ENCODE measurements around the gene CCDC116. TPM values are rescaled to one million over a fixed set of nuclear protein-coding genes. Genes with fewer than 3 reads are reported as not detected.

The CCDC116 gene
- total RNA-seq, 5 donors from 2014 or later (not counting 1 experiment from before 2014, with no cell fraction given): 0.16 to 0.79 (median 0.66) TPM; not detected in 1

DNA sequence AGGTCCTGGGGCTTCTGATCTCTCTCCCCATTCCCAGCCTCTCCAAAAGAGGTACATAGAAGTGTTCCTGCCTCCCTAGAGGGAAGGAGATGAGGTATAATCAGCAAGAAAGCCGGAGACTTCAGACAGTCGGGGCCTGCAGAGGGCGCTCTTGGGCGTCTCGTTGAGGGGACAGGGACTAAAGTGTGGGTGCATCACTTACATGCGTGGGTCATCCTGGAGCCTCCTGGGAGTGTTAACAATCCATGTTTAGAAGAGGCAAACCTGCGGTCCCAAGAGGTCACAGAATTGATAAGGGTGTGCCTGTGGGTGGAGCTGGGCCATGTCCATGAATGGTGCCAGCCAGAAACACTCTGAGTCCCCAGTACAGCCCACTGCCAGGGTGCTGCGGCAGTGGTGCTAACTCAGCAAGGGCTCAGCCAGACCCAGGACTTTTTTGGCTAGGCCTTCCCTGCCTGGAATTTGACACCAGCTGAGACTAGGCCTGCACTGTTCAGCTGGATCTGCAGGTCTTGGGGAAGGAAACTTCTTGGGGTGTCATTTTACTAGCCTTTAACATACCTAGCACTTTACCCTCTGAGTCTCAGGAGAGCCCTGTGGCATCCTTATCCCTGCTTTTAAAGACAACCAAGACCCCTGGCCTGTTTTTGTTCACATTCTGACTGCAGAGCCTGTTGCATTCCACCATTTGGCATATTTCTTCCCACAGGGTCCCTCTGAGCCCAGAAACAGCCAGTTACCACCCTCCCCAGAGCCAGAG is 8.3 kb upstream of the CCDC116 start:
- no peak overlapping the region for H3K4me3 ChIP-seq (ENCODE audit: control insufficient read depth in 1 of 2, extremely low read depth in 1 of 2, low read length in 1 of 2)
- H3K9me3 Mint-ChIP-seq: no peaks in the 10 kb centered on the region
- peaks cover 18% of the 10 kb centered on the region for H3K36me3 Mint-ChIP-seq
- ChIA-PET CTCF (interaction anchor here in 1 of 2 donors (1.1 kb wide), 1 partner anchor 23 kb away, joined by 3 read pairs; no protein-coding TSS in a partner anchor), POLR2A (no interaction called here)
- DNase-seq (peak in 17 of 35 experiments; percentile 20 to 57 (median 35)), ATAC-seq (replicated peaks in 1 of 4) (no peak)
- no peaks in the 10 kb centered on the region for H3K9me3 ChIP-seq
- peak overlapping the region; percentile 39 to 92 for H3K27ac Mint-ChIP-seq
- H3K27me3 Mint-ChIP-seq: no peaks in the 10 kb centered on the region
- H3K4me1 Mint-ChIP-seq: peaks cover 44 to 54% (median 53%) of the 10 kb centered on the region in 3 donors
- H3K36me3 ChIP-seq (ENCODE audit: control insufficient read depth in 2 of 2, extremely low read depth in 1 of 2, insufficient read depth in 1 of 2, low read length in 1 of 2): peaks cover 3 to 59% of the 10 kb centered on the region in 2 donors
- H3K4me3 Mint-ChIP-seq: no peak overlapping the region
- WGBS (ENCODE audit: insufficient coverage): 86% methylated on average over 7 of the region's 8 CpGs
- H3K4me1 ChIP-seq (ENCODE audit: control insufficient read depth in 1 of 2, extremely low read depth in 1 of 2, insufficient read depth in 2 of 2, low read length in 2 of 2): peaks cover 7 to 50% of the 10 kb centered on the region in 2 experiments
- no peaks in the 10 kb centered on the region for H3K27me3 ChIP-seq (replicated peaks in 1 of 2; ENCODE audit: control insufficient read depth in 2 of 2, extremely low read depth in 1 of 2, insufficient read depth in 2 of 2, low read length in 1 of 2)
- H3K27ac ChIP-seq (ENCODE audit: low read length): peak overlapping the region; percentile 7

DNA sequence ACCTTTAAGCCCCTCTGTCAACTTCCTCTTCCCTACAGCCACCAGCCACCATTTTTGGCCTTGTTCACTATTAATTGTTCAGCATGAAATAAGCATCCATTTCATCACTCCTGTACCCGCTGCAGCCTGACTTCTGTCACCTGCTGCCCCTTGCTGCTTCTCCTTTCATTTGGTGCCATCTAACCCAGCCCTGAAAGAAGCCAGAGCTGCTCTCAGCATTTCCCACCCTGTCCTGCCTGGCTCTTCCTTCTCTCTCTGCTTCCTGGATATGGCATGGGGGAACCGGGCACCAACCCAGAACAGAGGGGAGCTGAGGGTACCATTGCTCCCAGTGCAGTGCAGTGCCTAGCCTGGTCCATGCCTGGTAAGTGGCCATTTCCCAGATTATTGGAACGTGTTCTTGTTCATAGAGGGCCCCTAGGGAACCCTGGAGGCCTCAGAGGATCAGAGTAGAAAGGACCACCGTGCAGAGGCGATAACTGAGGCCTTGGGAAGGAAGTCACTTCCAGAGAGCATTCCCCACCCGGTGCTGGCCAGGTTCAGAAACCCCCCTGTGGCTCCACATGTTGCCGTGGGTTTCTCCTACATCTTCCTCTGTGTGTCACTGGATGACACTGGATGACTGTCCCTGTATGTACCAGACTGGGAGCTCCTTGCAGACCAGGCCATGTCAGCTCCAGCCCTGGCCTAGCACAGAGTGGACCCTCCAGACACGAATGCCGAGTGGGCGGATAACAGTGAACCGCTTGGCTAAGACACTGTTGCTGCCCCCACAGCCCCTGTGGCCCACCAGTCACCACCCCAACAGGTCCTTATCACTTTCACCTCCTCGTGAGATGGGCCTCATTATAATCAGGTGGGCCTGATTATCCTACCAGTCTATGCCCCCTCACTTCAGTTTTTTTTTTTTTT is 7.4 kb upstream of the CCDC116 start:
- Histone ChIP-seq H3K4me3 (ENCODE audit: control insufficient read depth in 1 of 2, extremely low read depth in 1 of 2, low read length in 1 of 2) (no peak overlapping the region), H3K4me1 (ENCODE audit: control insufficient read depth in 1 of 2, extremely low read depth in 1 of 2, insufficient read depth in 2 of 2, low read length in 2 of 2) (peaks cover 7 to 53% of the 10 kb centered on the region in 2 experiments), H3K27me3 (replicated peaks in 1 of 2; ENCODE audit: control insufficient read depth in 2 of 2, extremely low read depth in 1 of 2, insufficient read depth in 2 of 2, low read length in 1 of 2) (no peaks in the 10 kb centered on the region), H3K9me3 (no peaks in the 10 kb centered on the region), H3K36me3 (ENCODE audit: control insufficient read depth in 2 of 2, extremely low read depth in 1 of 2, insufficient read depth in 1 of 2, low read length in 1 of 2) (peaks cover 3 to 58% of the 10 kb centered on the region in 2 donors), H3K27ac (ENCODE audit: low read length) (peak overlapping the region; percentile 7)
- Mint-ChIP-seq H3K27me3 (no peaks in the 10 kb centered on the region), H3K4me1 (peaks cover 40 to 54% (median 48%) of the 10 kb centered on the region in 3 donors), H3K4me3 (no peak overlapping the region), H3K27ac (peak overlapping the region; percentile 56 to 92), H3K9me3 (no peaks in the 10 kb centered on the region), H3K36me3 (peaks cover 18% of the 10 kb centered on the region)
- WGBS (ENCODE audit: insufficient coverage): 88% methylated on average over 11 of the region's 12 CpGs
- CTCF ChIA-PET: interaction anchor here in 1 of 2 donors (1.1 kb wide), 1 partner anchor 22 kb away, joined by 3 read pairs; no protein-coding TSS in a partner anchor
- DNase-seq: no peak
- POLR2A ChIA-PET: no interaction called here
- no peak for ATAC-seq (replicated peaks in 1 of 4)

DNA sequence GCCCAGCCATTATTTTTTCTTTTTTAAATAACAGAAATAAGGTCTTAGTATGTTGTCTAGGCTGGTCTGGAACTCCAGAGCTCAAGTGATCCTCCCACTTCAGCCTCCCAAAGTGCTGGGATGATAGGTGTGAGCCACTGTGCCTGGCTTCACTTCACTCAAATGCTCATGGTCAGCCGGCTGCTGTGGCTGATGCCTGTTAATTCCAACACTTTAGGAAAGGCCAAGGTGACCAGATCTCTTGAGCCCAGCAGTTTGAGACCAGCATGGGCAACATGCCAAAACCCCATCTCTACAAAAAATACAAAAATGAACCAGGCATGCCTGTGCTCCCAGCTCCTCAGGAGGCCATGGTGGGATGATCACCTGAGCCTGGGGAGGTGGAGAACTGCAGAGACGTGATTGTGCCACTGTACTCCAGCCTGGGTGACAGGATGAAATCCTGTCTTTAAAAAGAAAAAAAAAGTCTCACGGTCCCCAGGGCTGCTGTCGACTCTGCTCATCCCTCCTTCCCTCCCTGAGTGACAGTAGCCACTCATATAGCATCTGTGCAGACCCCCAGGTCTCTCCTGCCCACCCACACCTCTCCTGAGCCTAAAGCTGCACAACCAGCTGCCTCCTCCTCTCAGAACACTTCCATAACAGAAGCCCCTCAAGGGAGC is 6.4 kb upstream of the CCDC116 start:
- peaks cover 7 to 56% of the 10 kb centered on the region in 2 experiments for H3K4me1 ChIP-seq (ENCODE audit: control insufficient read depth in 1 of 2, extremely low read depth in 1 of 2, insufficient read depth in 2 of 2, low read length in 2 of 2)
- CTCF ChIA-PET: interaction anchor here in 1 of 2 donors (0.6 to 0.7 kb wide), 2 partner anchors 20 to 22 kb away, joined by 3 to 9 read pairs; no protein-coding TSS in a partner anchor
- no peak overlapping the region for H3K27ac ChIP-seq (ENCODE audit: low read length)
- Mint-ChIP-seq H3K36me3 (peaks cover 18% of the 10 kb centered on the region), H3K9me3 (no peaks in the 10 kb centered on the region), H3K4me1 (peaks cover 39 to 62% (median 54%) of the 10 kb centered on the region in 3 donors), H3K27ac (peak overlapping the region; percentile 21 to 73), H3K4me3 (no peak overlapping the region), H3K27me3 (no peaks in the 10 kb centered on the region)
- POLR2A ChIA-PET: no interaction called here
- 80% methylated on average over 4 of the region's 4 CpGs for WGBS (ENCODE audit: insufficient coverage)
- no peak for DNase-seq
- ATAC-seq (replicated peaks in 1 of 4): no peak
- H3K9me3 ChIP-seq: no peaks in the 10 kb centered on the region
- H3K36me3 ChIP-seq (ENCODE audit: control insufficient read depth in 2 of 2, extremely low read depth in 1 of 2, insufficient read depth in 1 of 2, low read length in 1 of 2): peaks cover 3 to 48% of the 10 kb centered on the region in 2 donors
- no peak overlapping the region for H3K4me3 ChIP-seq (ENCODE audit: control insufficient read depth in 1 of 2, extremely low read depth in 1 of 2, low read length in 1 of 2)
- H3K27me3 ChIP-seq (replicated peaks in 1 of 2; ENCODE audit: control insufficient read depth in 2 of 2, extremely low read depth in 1 of 2, insufficient read depth in 2 of 2, low read length in 1 of 2): no peaks in the 10 kb centered on the region

DNA sequence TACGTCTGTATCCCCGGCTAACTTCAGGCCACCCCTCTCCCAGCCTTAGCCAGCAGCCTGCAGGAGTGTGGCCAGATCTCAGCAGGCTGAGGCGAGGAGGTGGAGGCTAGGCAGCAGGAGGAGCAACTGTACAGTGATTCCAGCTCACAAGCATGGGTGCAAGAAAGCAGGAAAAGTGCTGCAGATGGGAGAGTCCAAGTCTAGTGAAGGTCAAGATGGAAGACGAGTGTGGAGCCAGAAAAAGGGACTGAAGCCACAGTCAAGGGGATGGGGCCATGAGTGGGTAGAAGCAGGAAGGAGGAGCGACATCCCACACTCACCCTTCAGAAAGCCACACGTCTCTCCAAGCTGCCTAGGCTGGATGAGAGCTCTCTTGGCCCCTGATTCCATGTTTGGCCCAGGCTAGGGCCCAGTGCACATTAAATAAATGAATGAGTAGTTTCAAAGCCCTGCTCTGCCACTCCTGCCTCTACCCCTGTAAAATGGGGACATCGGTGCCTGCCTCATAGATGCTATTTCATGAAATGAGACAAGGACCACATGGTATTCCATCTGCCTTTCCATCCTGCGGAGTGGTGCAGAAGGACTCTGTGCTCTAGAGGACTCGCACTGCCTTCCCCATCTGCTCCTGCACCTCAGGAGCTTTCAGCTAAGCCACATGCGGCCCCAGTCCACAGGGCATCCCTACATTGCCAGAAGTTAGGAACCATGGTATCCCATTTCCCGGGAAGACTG is 5.7 kb upstream of the CCDC116 start:
- no peaks in the 10 kb centered on the region for H3K27me3 ChIP-seq (replicated peaks in 1 of 2; ENCODE audit: control insufficient read depth in 2 of 2, extremely low read depth in 1 of 2, insufficient read depth in 2 of 2, low read length in 1 of 2)
- H3K36me3 ChIP-seq (ENCODE audit: control insufficient read depth in 2 of 2, extremely low read depth in 1 of 2, insufficient read depth in 1 of 2, low read length in 1 of 2): peaks cover 3 to 47% of the 10 kb centered on the region in 2 donors
- Mint-ChIP-seq H3K9me3 (no peaks in the 10 kb centered on the region), H3K27me3 (no peaks in the 10 kb centered on the region), H3K4me1 (peaks cover 42 to 62% (median 57%) of the 10 kb centered on the region in 3 donors), H3K27ac (peak overlapping the region; percentile 49 to 73), H3K36me3 (peaks cover 18% of the 10 kb centered on the region), H3K4me3 (peak overlapping the region; percentile 26 to 87 (median 80))
- H3K9me3 ChIP-seq: no peaks in the 10 kb centered on the region
- DNase-seq: no peak
- WGBS (ENCODE audit: insufficient coverage): 93% methylated on average over 6 of the region's 11 CpGs
- ChIA-PET CTCF (interaction anchor here in 1 of 2 donors (0.6 to 0.7 kb wide), 2 partner anchors 20 to 23 kb away, joined by 3 to 9 read pairs; no protein-coding TSS in a partner anchor), POLR2A (no interaction called here)
- ATAC-seq (replicated peaks in 1 of 4): no peak
- H3K4me3 ChIP-seq (ENCODE audit: control insufficient read depth in 1 of 2, extremely low read depth in 1 of 2, low read length in 1 of 2): no peak overlapping the region
- H3K27ac ChIP-seq (ENCODE audit: low read length): no peak overlapping the region
- peaks cover 7 to 56% of the 10 kb centered on the region in 2 experiments for H3K4me1 ChIP-seq (ENCODE audit: control insufficient read depth in 1 of 2, extremely low read depth in 1 of 2, insufficient read depth in 2 of 2, low read length in 2 of 2)

DNA sequence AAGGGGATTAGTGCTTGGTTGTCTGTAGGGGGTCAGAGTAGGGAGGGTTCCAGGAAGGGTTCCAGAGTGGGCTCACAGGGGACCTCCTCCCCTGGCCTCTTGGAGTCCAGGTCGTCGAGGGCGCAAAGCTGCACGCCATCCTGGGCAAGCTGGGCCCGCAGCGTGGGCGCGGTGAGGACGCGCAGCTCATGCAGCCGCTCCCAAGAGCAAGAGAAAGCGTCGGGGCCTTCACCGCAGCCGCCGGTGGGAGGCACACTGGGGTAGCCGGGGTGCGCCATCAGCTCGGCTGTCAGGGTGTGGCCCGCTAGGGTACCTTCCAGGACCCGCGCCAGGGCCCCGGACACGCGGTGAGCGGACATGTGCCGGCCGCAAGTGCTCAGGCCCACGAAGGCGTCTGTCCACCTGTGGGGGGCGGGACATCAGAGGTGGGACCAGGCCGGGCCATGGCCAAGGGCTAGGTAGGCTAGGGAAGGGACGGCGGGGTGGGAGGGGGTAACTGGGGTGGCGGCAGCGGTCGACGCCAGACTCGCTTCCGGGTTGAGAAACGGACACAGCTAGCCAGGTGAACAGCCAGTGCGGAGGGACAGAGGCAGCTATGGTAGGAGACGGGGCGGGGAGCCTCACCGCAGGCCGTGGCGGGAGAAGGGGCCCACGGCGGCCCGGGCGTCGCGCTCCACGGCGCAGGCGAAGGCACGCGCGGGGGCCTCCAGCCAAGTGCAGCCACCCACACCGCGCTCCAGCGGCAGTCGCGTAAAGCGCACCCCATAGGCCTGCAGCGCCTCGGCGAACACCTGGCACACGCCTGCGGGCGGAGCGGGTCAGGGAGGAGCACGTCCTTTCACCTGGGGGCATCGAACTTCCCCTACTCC is 3.9 kb upstream of the CCDC116 start:
- Histone ChIP-seq H3K27ac (ENCODE audit: low read length) (peak overlapping the region; percentile 89), H3K4me3 (ENCODE audit: control insufficient read depth in 1 of 2, extremely low read depth in 1 of 2, low read length in 1 of 2) (peak overlapping the region; percentile 75 to 99), H3K36me3 (ENCODE audit: control insufficient read depth in 2 of 2, extremely low read depth in 1 of 2, insufficient read depth in 1 of 2, low read length in 1 of 2) (peaks cover 0 to 30% of the 10 kb centered on the region in 2 donors), H3K9me3 (no peaks in the 10 kb centered on the region), H3K27me3 (replicated peaks in 1 of 2; ENCODE audit: control insufficient read depth in 2 of 2, extremely low read depth in 1 of 2, insufficient read depth in 2 of 2, low read length in 1 of 2) (no peaks in the 10 kb centered on the region), H3K4me1 (ENCODE audit: control insufficient read depth in 1 of 2, extremely low read depth in 1 of 2, insufficient read depth in 2 of 2, low read length in 2 of 2) (peaks cover 7 to 67% of the 10 kb centered on the region in 2 experiments)
- Mint-ChIP-seq H3K4me1 (peaks cover 45 to 56% (median 48%) of the 10 kb centered on the region in 3 donors), H3K9me3 (no peaks in the 10 kb centered on the region), H3K36me3 (peaks cover 10% of the 10 kb centered on the region), H3K27me3 (no peaks in the 10 kb centered on the region), H3K4me3 (peak overlapping the region; percentile 87 to 91 (median 91)), H3K27ac (peak overlapping the region; percentile 86 to 92)
- 75% methylated on average over 69 of the region's 74 CpGs for WGBS (ENCODE audit: insufficient coverage)
- peak in 1 of 35 experiments; percentile 7 for DNase-seq
- ChIA-PET CTCF (interaction anchor here (0.5 to 2.1 kb wide), 14 partner anchors 7 to 139 kb away, joined by 3 to 51 read pairs (median 4); partner anchors contain the start of gene SDF2L1 (in 1 of the 2)), POLR2A (interaction anchor here (0.6 to 1.5 kb wide), 3 partner anchors 14 to 239 kb away, joined by 3 to 9 read pairs (median 3); partner anchors contain the start of genes MAPK1 (in 1 of the 2) and SDF2L1 (in 1 of the 2))
- peak in 2 of 4 experiments; percentile 0 for ATAC-seq (replicated peaks in 1 of 4)

Data from T-cell (primary cell).